Lower leg skin (tissue), 4 donors: ENCODE data around the gene STAT5A. TPM values are rescaled to one million over a fixed set of nuclear protein-coding genes. Genes with fewer than 3 reads are reported as not detected.

ENCODE experiments used
- DNase-seq, 2 donors: peaks; one replicate each; pipeline ENCODE4 v3.0.0-alpha.2; 2019; ENCODE audit warnings: low spot score in 2 of 2
- H3K4me3 ChIP-seq: fragments of 200-600 bp; sonication (generic); 2 replicates; pipeline ENCODE4 v1.5.1; 2017; ENCODE audit warnings: mild to moderate bottlenecking, low read depth; ENCODE audit not compliant: poor library complexity, severe bottlenecking
- CTCF ChIP-seq, 3 donors: fragments of 450-650 bp; IDR thresholded peaks; one replicate each; pipeline ENCODE4 v1.5.1; 2016; ENCODE audit warnings: antibody characterized with exemption in 3 of 3, mild to moderate bottlenecking in 3 of 3, moderate library complexity in 2 of 3
- POLR2A ChIP-seq, 2 donors: fragments of 450-650 bp; IDR thresholded peaks; one replicate each; pipeline ENCODE4 v1.6.1; 2016 to 2017; ENCODE audit warnings: antibody characterized with exemption in 2 of 2, mild to moderate bottlenecking in 1 of 2, moderate library complexity in 1 of 2
- WGBS, 2 donors: methylation state at CpG; one replicate each; pipeline ENCODE4 v1.1.5; 2018; 5-methylcytosine and 5-hydroxymethylcytosine counted together
- intact Hi-C: fragments of 100-400 bp; cut with DNase I; formaldehyde crosslinking; loops from one replicate; pipeline ENCODE4 v1.15.0; 2023; ENCODE audit warnings: low total_unique reads
- total RNA-seq, 4 donors: library from RNA; depleted of rRNA; stranded (reverse); fragments of >200 nt; gene quantifications; one replicate each; pipeline ENCODE4 v1.1.0, GENCODE V29; 2016

Gene STAT5A
- total RNA-seq, 4 donors from 2014 or later, result 25.1 to 60.9 (median 48.0) TPM

- intact Hi-C loops, result no loop called here
- no peak for TF ChIP-seq CTCF (IDR thresholded peaks at IDR 0.05)
- TF ChIP-seq POLR2A (IDR thresholded peaks at IDR 0.05), result peak in 1 of 2 donors; percentile 53
- no peak for DNase-seq
- H3K4me3 ChIP-seq, result peak overlapping the region; percentile 86
- 0 to 1% methylated on average over 20 to 42 of the region's 82 CpGs for WGBS, 2 donors
Observed at GRCh38 chr17:42275527-42276358, 12.6 kb upstream of the STAT5A start.

- peak within 1 kb of the TSS; percentile 86 for H3K4me3 ChIP-seq
- peak in 1 of 2 donors; percentile 91 for DNase-seq
- no peak for TF ChIP-seq CTCF (IDR thresholded peaks at IDR 0.05)
- no peak for TF ChIP-seq POLR2A (IDR thresholded peaks at IDR 0.05)
- intact Hi-C loops, result no loop called here
- WGBS, 2 donors, result 0% methylated on average over 1 of the region's 47 CpGs; no CpG with 5 or more reads in 1 of the 2 donors
Observed at GRCh38 chr17:42276359-42276608, 12.0 kb upstream of the STAT5A start, which contains the start of gene STAT5B. Gene STAT5B, minus strand, starts transcription at chr17:42276391. Its CDS starts 44,264 bp downstream, at chr17:42232127.

- no peak for TF ChIP-seq CTCF (IDR thresholded peaks at IDR 0.05)
- TF ChIP-seq POLR2A (IDR thresholded peaks at IDR 0.05), result no peak
- peak overlapping the region; percentile 71 for H3K4me3 ChIP-seq
- peak; percentile 56 to 95 for DNase-seq
- 2 to 3% methylated on average over 31 to 32 of the region's 44 CpGs for WGBS, 2 donors
- intact Hi-C loops, result no loop called here
Observed at GRCh38 chr17:42276609-42277341, 11.5 kb upstream of the STAT5A start.

GRCh38 chr17:42277342-42277712 lies 11.0 kb upstream of the STAT5A start:
- 63 to 69% methylated on average over 6 of the region's 6 CpGs for WGBS, 2 donors
- TF ChIP-seq POLR2A (IDR thresholded peaks at IDR 0.05) (no peak), CTCF (IDR thresholded peaks at IDR 0.05) (no peak)
- intact Hi-C loops, result no loop called here
- no peak for DNase-seq
- H3K4me3 ChIP-seq, result no peak overlapping the region

GRCh38 chr17:42279776-42280630 lies 8.3 kb upstream of the STAT5A start:
- 87 to 93% methylated on average over 4 of the region's 4 CpGs for WGBS, 2 donors
- peak in 1 of 2 donors; percentile 70 for DNase-seq
- intact Hi-C loops, result no loop called here
- TF ChIP-seq POLR2A (IDR thresholded peaks at IDR 0.05), result no peak
- TF ChIP-seq CTCF (IDR thresholded peaks at IDR 0.05), result no peak
- no peak overlapping the region for H3K4me3 ChIP-seq
